Osteoblast (primary cell): ENCODE results near the gene COBL. TPM values are rescaled to one million over a fixed set of nuclear protein-coding genes. Genes with fewer than 3 reads are reported as not detected.

Experiments
- DNase-seq: peaks from one replicate; pipeline ENCODE4 v3.0.0; 2011; ENCODE audit warnings: low spot score, mixed read lengths; ENCODE audit not compliant: insufficient read length; ENCODE audit errors: missing footprints
- H2AFZ ChIP-seq: 2 replicates; pipeline ENCODE4 v1.6.0; 2011; ENCODE audit warnings: mild to moderate bottlenecking, low read length
- H3K27ac ChIP-seq: 2 replicates; pipeline ENCODE4 v1.5.1; 2011; ENCODE audit warnings: mild to moderate bottlenecking, low read depth, low read length, moderate library complexity
- H3K27me3 ChIP-seq: 2 replicates; pipeline ENCODE4 v1.6.0; 2012; ENCODE audit warnings: mild to moderate bottlenecking, control low read depth, inconsistent platforms, low read length, moderate library complexity; ENCODE audit not compliant: insufficient read depth
- H3K36me3 ChIP-seq: 2 replicates; pipeline ENCODE4 v1.5.1; 2011; ENCODE audit warnings: mild to moderate bottlenecking, low read length, control low read depth, moderate library complexity; ENCODE audit not compliant: insufficient read depth
- H3K4me1 ChIP-seq: 2 replicates; pipeline ENCODE4 v1.5.1; 2011; ENCODE audit warnings: mild to moderate bottlenecking, low read length, control low read depth, moderate library complexity; ENCODE audit not compliant: insufficient read depth
- H3K4me2 ChIP-seq: 2 replicates; pipeline ENCODE4 v1.6.0; 2011; ENCODE audit warnings: mild to moderate bottlenecking, low read length; ENCODE audit not compliant: insufficient read depth
- H3K4me3 ChIP-seq: fragments of 200-600 bp; sonication (generic); 3 replicates; pipeline ENCODE4 v1.5.1; 2012; ENCODE audit warnings: mild to moderate bottlenecking, low read length, inconsistent platforms; ENCODE audit not compliant: insufficient read depth
- H3K79me2 ChIP-seq: 2 replicates; pipeline ENCODE4 v1.6.0; 2012; ENCODE audit warnings: mild to moderate bottlenecking, low read length, control low read depth, inconsistent platforms; ENCODE audit not compliant: insufficient read depth
- H3K9me3 ChIP-seq: 2 replicates; pipeline ENCODE4 v1.5.1; 2011; ENCODE audit warnings: low read depth, low read length, control low read depth
- H4K20me1 ChIP-seq: 2 replicates; pipeline ENCODE4 v1.6.0; 2012; ENCODE audit warnings: mild to moderate bottlenecking, low read length, control low read depth; ENCODE audit not compliant: insufficient read depth
- total RNA-seq: library from RNA; depleted of rRNA; stranded (reverse); fragments of >200 nt; gene quantifications from 2 replicates; pipeline ENCODE4 v1.2.3, GENCODE V29; 2012
- TF ChIP-seq, protein P1 (sequence below): IDR thresholded peaks from 2 replicates; pipeline ENCODE4 v1.5.1; 2011; ENCODE audit warnings: mild to moderate bottlenecking, low read depth, low read length, moderate library complexity; ENCODE audit errors: extremely low read depth

Gene COBL
- total RNA-seq, 1 donor = under 0.01 TPM

DNA sequence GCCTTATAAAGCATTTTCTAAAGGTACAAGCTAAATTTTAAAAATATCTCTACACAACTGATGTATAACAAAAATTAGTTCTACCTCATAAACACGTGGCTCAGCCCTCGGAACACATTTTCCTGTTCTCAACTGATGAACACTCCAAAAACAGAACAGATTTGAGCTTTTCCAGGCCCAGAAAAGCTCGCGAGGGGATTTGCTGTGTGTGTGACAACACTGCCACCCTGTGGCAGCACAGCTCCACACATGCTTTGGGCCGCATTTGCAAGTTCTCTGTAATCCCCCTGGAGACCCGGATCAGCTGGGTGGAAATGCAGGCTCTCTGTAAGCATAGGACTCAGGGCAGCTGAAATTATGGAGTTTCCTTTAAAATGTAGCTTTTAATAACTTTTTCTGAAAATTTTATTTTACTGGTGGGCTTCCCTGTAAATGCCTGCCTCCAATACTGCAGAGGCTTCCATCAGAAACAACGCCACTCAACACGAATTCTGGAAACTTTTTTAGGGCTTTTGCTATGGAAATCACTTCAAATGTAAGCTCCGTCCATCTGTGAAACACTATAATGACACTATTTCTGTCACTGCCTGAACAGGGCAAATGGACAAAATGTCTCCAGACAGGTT is 155.5 kb downstream of the COBL start:
- Histone ChIP-seq H3K4me1 (no peaks in the 10 kb centered on the region), H3K79me2 (no peaks in the 10 kb centered on the region), H3K9me3 (no peaks in the 10 kb centered on the region), H4K20me1 (no peaks in the 10 kb centered on the region), H2AFZ (no peak overlapping the region), H3K4me2 (no peak overlapping the region), H3K27ac (no peak overlapping the region), H3K4me3 (no peak overlapping the region), H3K36me3 (no peaks in the 10 kb centered on the region), H3K27me3 (peaks cover 10% of the 10 kb centered on the region)
- peak; percentile 92 for DNase-seq
- TF ChIP-seq, protein P1, sequence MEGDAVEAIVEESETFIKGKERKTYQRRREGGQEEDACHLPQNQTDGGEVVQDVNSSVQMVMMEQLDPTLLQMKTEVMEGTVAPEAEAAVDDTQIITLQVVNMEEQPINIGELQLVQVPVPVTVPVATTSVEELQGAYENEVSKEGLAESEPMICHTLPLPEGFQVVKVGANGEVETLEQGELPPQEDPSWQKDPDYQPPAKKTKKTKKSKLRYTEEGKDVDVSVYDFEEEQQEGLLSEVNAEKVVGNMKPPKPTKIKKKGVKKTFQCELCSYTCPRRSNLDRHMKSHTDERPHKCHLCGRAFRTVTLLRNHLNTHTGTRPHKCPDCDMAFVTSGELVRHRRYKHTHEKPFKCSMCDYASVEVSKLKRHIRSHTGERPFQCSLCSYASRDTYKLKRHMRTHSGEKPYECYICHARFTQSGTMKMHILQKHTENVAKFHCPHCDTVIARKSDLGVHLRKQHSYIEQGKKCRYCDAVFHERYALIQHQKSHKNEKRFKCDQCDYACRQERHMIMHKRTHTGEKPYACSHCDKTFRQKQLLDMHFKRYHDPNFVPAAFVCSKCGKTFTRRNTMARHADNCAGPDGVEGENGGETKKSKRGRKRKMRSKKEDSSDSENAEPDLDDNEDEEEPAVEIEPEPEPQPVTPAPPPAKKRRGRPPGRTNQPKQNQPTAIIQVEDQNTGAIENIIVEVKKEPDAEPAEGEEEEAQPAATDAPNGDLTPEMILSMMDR = peak; percentile 99

DNA sequence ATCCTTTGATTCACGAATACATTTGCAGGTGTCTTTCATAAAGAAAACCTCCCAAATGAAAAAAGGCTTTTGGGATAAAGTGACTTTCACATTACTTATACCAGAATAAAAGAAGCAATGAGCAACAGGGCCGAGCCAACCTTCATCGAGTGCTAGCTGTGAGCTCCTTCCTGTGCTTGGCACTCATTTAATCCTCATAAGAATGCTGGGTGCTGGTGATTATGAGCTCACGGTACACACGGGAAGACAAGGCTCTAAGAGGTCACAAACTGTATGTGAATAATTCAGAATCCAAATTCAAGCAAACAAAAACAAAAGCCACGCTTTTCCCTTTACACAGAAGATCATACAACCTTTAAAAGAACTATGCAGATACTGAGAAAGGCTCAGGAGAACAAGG is 156.2 kb downstream of the COBL start:
- Histone ChIP-seq H4K20me1 (no peaks in the 10 kb centered on the region), H2AFZ (no peak overlapping the region), H3K27ac (no peak overlapping the region), H3K27me3 (peaks cover 17% of the 10 kb centered on the region), H3K4me2 (no peak overlapping the region), H3K79me2 (no peaks in the 10 kb centered on the region), H3K36me3 (no peaks in the 10 kb centered on the region), H3K4me3 (no peak overlapping the region), H3K4me1 (no peaks in the 10 kb centered on the region), H3K9me3 (no peaks in the 10 kb centered on the region)
- no peak for DNase-seq
- TF ChIP-seq, protein P1 = no peak

DNA sequence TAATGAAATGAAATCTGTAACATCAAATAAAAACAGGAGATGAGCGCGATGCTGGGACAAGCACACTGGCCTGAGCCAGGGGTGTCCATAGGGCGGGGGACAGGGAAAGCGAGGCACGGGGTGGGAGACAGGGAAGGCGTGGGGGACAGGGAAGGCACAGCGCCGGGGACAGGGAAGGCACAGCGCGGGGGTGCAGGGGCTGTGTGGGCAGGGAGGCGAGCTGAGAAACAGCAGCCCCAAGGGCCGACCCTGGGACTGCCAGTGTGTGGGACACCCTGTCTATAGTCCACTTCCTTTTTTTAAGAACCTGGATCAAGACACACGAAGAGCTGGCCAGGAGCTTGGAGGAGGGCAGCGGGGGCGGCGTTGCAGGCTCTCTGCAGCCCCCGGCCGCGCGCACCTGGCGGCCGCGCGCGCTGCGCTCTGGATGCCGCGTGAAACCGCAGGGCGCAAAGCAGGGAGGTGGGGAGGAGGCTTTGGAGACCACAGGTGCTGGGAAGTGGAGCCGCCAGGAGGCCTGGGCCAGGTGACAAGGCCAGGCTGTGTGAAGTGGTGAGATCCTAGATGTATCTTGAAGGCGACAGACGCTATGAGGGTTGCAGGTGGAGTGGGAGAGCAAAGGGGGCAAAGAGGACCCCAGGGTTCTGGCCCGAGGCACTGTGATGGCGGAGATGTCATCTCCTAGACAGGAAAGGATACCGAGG is 157.7 kb downstream of the COBL start:
- H3K9me3 ChIP-seq = no peaks in the 10 kb centered on the region
- H3K4me2 ChIP-seq = no peak overlapping the region
- no peaks in the 10 kb centered on the region for H3K36me3 ChIP-seq
- no peak overlapping the region for H3K4me3 ChIP-seq
- peaks cover 27% of the 10 kb centered on the region for H3K27me3 ChIP-seq
- no peaks in the 10 kb centered on the region for H4K20me1 ChIP-seq
- DNase-seq = no peak
- H3K79me2 ChIP-seq = no peaks in the 10 kb centered on the region
- H2AFZ ChIP-seq = no peak overlapping the region
- no peak overlapping the region for H3K27ac ChIP-seq
- TF ChIP-seq, protein P1 = no peak
- H3K4me1 ChIP-seq = no peaks in the 10 kb centered on the region

DNA sequence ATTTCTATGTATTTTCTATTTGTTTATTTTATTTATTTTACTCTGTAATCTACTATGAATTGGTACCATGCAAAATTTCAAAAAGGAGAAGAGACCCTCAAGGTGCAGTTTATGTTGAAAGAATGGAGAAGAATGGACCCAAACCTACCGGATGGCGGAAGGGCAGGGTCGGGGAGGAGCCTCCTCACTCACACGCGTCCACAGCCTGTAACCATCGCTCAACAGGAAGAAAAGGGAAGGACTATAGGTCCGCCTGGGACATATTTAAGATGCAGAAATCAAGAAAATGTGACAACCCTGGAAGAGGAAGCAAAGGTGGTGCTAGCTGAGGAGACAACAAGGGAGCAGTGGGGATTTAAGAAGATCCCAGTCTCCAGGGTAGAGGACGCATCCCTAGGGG is 158.4 kb downstream of the COBL start:
- no peaks in the 10 kb centered on the region for H4K20me1 ChIP-seq
- no peak overlapping the region for H3K27ac ChIP-seq
- peaks cover 28% of the 10 kb centered on the region for H3K27me3 ChIP-seq
- no peak overlapping the region for H3K4me2 ChIP-seq
- DNase-seq = no peak
- TF ChIP-seq, protein P1 = no peak
- H3K36me3 ChIP-seq = no peaks in the 10 kb centered on the region
- no peaks in the 10 kb centered on the region for H3K79me2 ChIP-seq
- no peak overlapping the region for H3K4me3 ChIP-seq
- no peak overlapping the region for H2AFZ ChIP-seq
- no peaks in the 10 kb centered on the region for H3K4me1 ChIP-seq
- no peaks in the 10 kb centered on the region for H3K9me3 ChIP-seq
